HG03196 (cell line): ENCODE measurements around the gene TLR10.
"Not testable (repeated sequence)": the region's sequence is repeated elsewhere in the genome, so short reads cannot be mapped to it uniquely, and the experiment has no call there.

ENCODE experiments used
- ATAC-seq: cut with Tn5 transposase; IDR thresholded peaks from one replicate; pipeline ENCODE4 v1.9.1; 2021; ENCODE audit not compliant: unreplicated experiment

The TLR10 gene

GRCh38 chr4:38768968-38769394 lies 13.8 kb downstream of the TLR10 start:
- ATAC-seq = no peak

- ATAC-seq = not testable (repeated sequence)
These were observed 15.8 kb downstream of the TLR10 start for GRCh38 chr4:38766940-38767339.

- ATAC-seq = no peak
These were observed 17.4 kb downstream of the TLR10 start for GRCh38 chr4:38765382-38765781.

GRCh38 chr4:38764277-38764676 lies 18.5 kb downstream of the TLR10 start:
- ATAC-seq = no peak

- ATAC-seq = peak; percentile 31
These were observed 20.2 kb downstream of the TLR10 start for GRCh38 chr4:38762560-38762959.

GRCh38 chr4:38759790-38760122 lies 23.0 kb downstream of the TLR10 start:
- ATAC-seq = no peak

GRCh38 chr4:38759113-38759789 lies 23.5 kb downstream of the TLR10 start:
- ATAC-seq = no peak

GRCh38 chr4:38757945-38758600 lies 24.7 kb downstream of the TLR10 start:
- no peak for ATAC-seq

GRCh38 chr4:38752941-38753806 lies 29.6 kb downstream of the TLR10 start:
- ATAC-seq = no peak

GRCh38 chr4:38752372-38752940 lies 30.3 kb downstream of the TLR10 start:
- ATAC-seq = peak; percentile 91

- no peak for ATAC-seq
These were observed 31.3 kb downstream of the TLR10 start for GRCh38 chr4:38751341-38752010.

- ATAC-seq = no peak
These were observed 33.5 kb downstream of the TLR10 start for GRCh38 chr4:38749336-38749735.

GRCh38 chr4:38747629-38748028 lies 35.2 kb downstream of the TLR10 start:
- no peak for ATAC-seq

GRCh38 chr4:38745881-38746280 lies 36.9 kb downstream of the TLR10 start:
- no peak for ATAC-seq

GRCh38 chr4:38743866-38744265 lies 38.9 kb downstream of the TLR10 start:
- ATAC-seq = no peak

GRCh38 chr4:38740303-38740702 lies 42.5 kb downstream of the TLR10 start:
- no peak for ATAC-seq

GRCh38 chr4:38738940-38739803 lies 43.6 kb downstream of the TLR10 start:
- ATAC-seq = no peak

- ATAC-seq = no peak
These were observed 46.9 kb downstream of the TLR10 start for GRCh38 chr4:38735870-38736269.

GRCh38 chr4:38734911-38735310 lies 47.9 kb downstream of the TLR10 start:
- no peak for ATAC-seq

- ATAC-seq = no peak
These were observed 48.3 kb downstream of the TLR10 start for GRCh38 chr4:38734446-38734845.
